H1 (cell line): Measurements from ENCODE around the gene CNOT2. TPM values are rescaled to one million over a fixed set of nuclear protein-coding genes. Genes with fewer than 3 reads are reported as not detected.

Experiments used
- CTCF ChIA-PET: fragments of 300-600 bp; sonication (Branson Sonifier 250); formaldehyde crosslinking; loops from one replicate; lab custom pipeline; 2021; ENCODE audit not compliant: partially characterized antibody; lab: Charles Lee
- POLR2A ChIA-PET: fragments of 300-600 bp; sonication (Branson Sonifier 250); formaldehyde crosslinking; loops from one replicate; lab custom pipeline; 2021; ENCODE audit warnings: inconsistent platforms; ENCODE audit not compliant: partially characterized antibody; lab: Charles Lee
- DNase-seq, 2 experiments: peaks; one replicate each; pipeline versions ENCODE4 v3.0.0 to v3.0.0-alpha.2; 2010 to 2022; ENCODE audit warnings: low spot score in 2 of 2, low read depth in 1 of 2, mixed read lengths in 1 of 2
- FAIRE-seq: peaks from 2 replicates; lab custom pipeline; 2011; peaks lifted over from hg19 to GRCh38; lab: Jason Lieb, UNC
- H2AFZ ChIP-seq: 2 replicates; pipeline ENCODE4 v1.8.1; 2012; ENCODE audit warnings: low read length, inconsistent platforms
- H2AK5ac ChIP-seq: 2 replicates; pipeline ENCODE4 v1.6.1; 2013; ENCODE audit warnings: low read depth, low read length
- H2BK120ac ChIP-seq: replicated peaks from 2 replicates; pipeline ENCODE3; 2013; ENCODE audit warnings: low read depth, low read length, inconsistent platforms
- H2BK12ac ChIP-seq: 2 replicates; pipeline ENCODE4 v1.6.1; 2013; ENCODE audit warnings: low read depth, low read length
- H2BK15ac ChIP-seq: 2 replicates; pipeline ENCODE4 v1.6.1; 2013; ENCODE audit warnings: low read length
- H2BK20ac ChIP-seq: 2 replicates; pipeline ENCODE4 v1.6.1; 2013; ENCODE audit warnings: low read length
- H2BK5ac ChIP-seq: 2 replicates; pipeline ENCODE4 v1.6.1; 2013; ENCODE audit warnings: low read depth, low read length
- H3K14ac ChIP-seq: 2 replicates; pipeline ENCODE4 v1.6.1; 2013; ENCODE audit warnings: inconsistent platforms; ENCODE audit not compliant: insufficient read length
- H3K18ac ChIP-seq: 2 replicates; pipeline ENCODE4 v1.6.1; 2013; ENCODE audit warnings: low read length; ENCODE audit errors: extremely low read depth
- H3K23ac ChIP-seq: 2 replicates; pipeline ENCODE4 v1.6.1; 2013; ENCODE audit warnings: inconsistent platforms; ENCODE audit not compliant: insufficient read length
- H3K23me2 ChIP-seq: 2 replicates; pipeline ENCODE4 v1.6.1; 2013; ENCODE audit warnings: low read depth, low read length
- H3K27ac ChIP-seq: 2 replicates; pipeline ENCODE4 v1.6.1; 2011; ENCODE audit warnings: low read depth, low read length, inconsistent platforms
- H3K27me3 ChIP-seq, 4 experiments: replicated peaks in 1 of 4; 1 replicate in 1 of 4; 2 replicates in 3 of 4; pipeline versions ENCODE4 v1.6.1 to v1.8.1; 2011 to 2013; ENCODE audit warnings: low read length in 3 of 4, mild to moderate bottlenecking in 3 of 4, inconsistent platforms in 2 of 4, mixed read lengths in 2 of 4, moderate library complexity in 1 of 4; ENCODE audit not compliant: control insufficient read depth in 3 of 4, insufficient read depth in 3 of 4; ENCODE audit errors: extremely low read depth in 1 of 4
- H3K36me3 ChIP-seq, 4 experiments: 2 replicates each; pipeline versions ENCODE4 v1.6.1 to v1.8.1; 2011 to 2013; ENCODE audit warnings: mild to moderate bottlenecking in 4 of 4, low read length in 3 of 4, moderate library complexity in 2 of 4, control low read depth in 1 of 4, inconsistent platforms in 1 of 4; ENCODE audit not compliant: insufficient read depth in 4 of 4, control insufficient read depth in 2 of 4
- H3K4ac ChIP-seq: replicated peaks from 2 replicates; pipeline ENCODE3; 2013; ENCODE audit warnings: low read length, low read depth, mixed read lengths, inconsistent platforms; ENCODE audit not compliant: insufficient read length
- H3K4me1 ChIP-seq, 4 experiments: replicated peaks in 1 of 4; 1 replicate in 1 of 4; 2 replicates in 3 of 4; pipeline versions ENCODE4 v1.6.1 to v1.8.1; 2011 to 2013; ENCODE audit warnings: low read length in 3 of 4, inconsistent platforms in 2 of 4, mixed read lengths in 1 of 4; ENCODE audit not compliant: insufficient read depth in 4 of 4, control insufficient read depth in 3 of 4
- H3K4me2 ChIP-seq, 2 experiments: 2 replicates each; pipeline versions ENCODE4 v1.6.1 to v1.8.1; 2011 to 2013; ENCODE audit warnings: low read depth in 2 of 2, low read length in 2 of 2, control low read depth in 1 of 2, inconsistent platforms in 1 of 2, mild to moderate bottlenecking in 1 of 2; ENCODE audit not compliant: insufficient read depth in 1 of 2
- H3K4me3 ChIP-seq, 4 experiments: fragments of 200-600, 300-600 bp in 1 of 4; sonication (generic), shearing (Covaris generic), sonication (Bioruptor Twin) in 1 of 4; 2 replicates each; pipeline versions ENCODE4 v1.5.1 to v1.8.1; 2011 to 2016; ENCODE audit warnings: low read length in 4 of 4, low read depth in 3 of 4, control low read depth in 2 of 4, inconsistent platforms in 2 of 4, mild to moderate bottlenecking in 2 of 4, mixed read lengths in 1 of 4, moderate library complexity in 1 of 4; ENCODE audit not compliant: insufficient read depth in 2 of 4; ENCODE audit errors: extremely low read depth in 1 of 4
- H3K56ac ChIP-seq: replicated peaks from 2 replicates; pipeline ENCODE3; 2013; ENCODE audit warnings: low read depth, mild to moderate bottlenecking, mixed read lengths, low read length, inconsistent platforms; ENCODE audit not compliant: insufficient read length
- H3K79me1 ChIP-seq: 2 replicates; pipeline ENCODE4 v1.6.1; 2013; ENCODE audit warnings: low read depth, low read length, control low read depth
- H3K79me2 ChIP-seq, 2 experiments: 2 replicates each; pipeline versions ENCODE4 v1.6.1 to v1.8.1; 2012 to 2013; ENCODE audit warnings: low read length in 2 of 2, mild to moderate bottlenecking in 2 of 2, inconsistent platforms in 1 of 2; ENCODE audit not compliant: insufficient read depth in 2 of 2, control insufficient read depth in 1 of 2
- H3K9ac ChIP-seq, 4 experiments: replicated peaks in 1 of 4; 1 replicate in 1 of 4; 2 replicates in 3 of 4; pipeline versions ENCODE4 v1.6.1 to v1.8.1; 2011 to 2013; ENCODE audit warnings: low read depth in 3 of 4, low read length in 3 of 4, control low read depth in 2 of 4, mild to moderate bottlenecking in 2 of 4, moderate library complexity in 2 of 4, inconsistent platforms in 1 of 4; ENCODE audit errors: extremely low read depth in 1 of 4
- H3K9me3 ChIP-seq, 2 experiments: 2 replicates each; pipeline versions ENCODE4 v1.6.1 to v1.8.1; 2012 to 2013; ENCODE audit warnings: mild to moderate bottlenecking in 2 of 2, moderate library complexity in 2 of 2, control low read depth in 1 of 2, inconsistent platforms in 1 of 2, low read depth in 1 of 2, low read length in 1 of 2, mixed read lengths in 1 of 2; ENCODE audit not compliant: insufficient read depth in 2 of 2
- H4K20me1 ChIP-seq, 2 experiments: replicated peaks in 1 of 2; 2 replicates each; pipeline versions ENCODE3 to v1.8.1; 2011 to 2013; ENCODE audit warnings: inconsistent platforms in 2 of 2, low read length in 2 of 2, mild to moderate bottlenecking in 1 of 2; ENCODE audit not compliant: insufficient read depth in 2 of 2, control insufficient read depth in 1 of 2
- H4K5ac ChIP-seq: 2 replicates; pipeline ENCODE4 v1.6.1; 2013; ENCODE audit warnings: low read length, low read depth, mixed read lengths, inconsistent platforms; ENCODE audit not compliant: insufficient read length
- H4K8ac ChIP-seq: 2 replicates; pipeline ENCODE4 v1.8.0; 2013; ENCODE audit warnings: mild to moderate bottlenecking, moderate library complexity, low read length, inconsistent platforms; ENCODE audit not compliant: insufficient read depth; ENCODE audit errors: extremely low read depth
- H4K91ac ChIP-seq: replicated peaks from 2 replicates; pipeline ENCODE3; 2013; ENCODE audit warnings: low read length, mixed read lengths, inconsistent platforms; ENCODE audit not compliant: insufficient read length
- ATF2 ChIP-seq: IDR thresholded peaks from 2 replicates; pipeline ENCODE4 v1.6.1; 2012; ENCODE audit warnings: low read length, inconsistent platforms
- POLR2A ChIP-seq, 2 experiments: IDR thresholded peaks; 1 replicate in 1 of 2; 2 replicates in 1 of 2; pipeline ENCODE4 v1.6.1; 2011; ENCODE audit warnings: low read depth in 2 of 2, low read length in 2 of 2, mild to moderate bottlenecking in 2 of 2; ENCODE audit errors: control extremely low read depth in 1 of 2
- WGBS, 2 experiments: shearing (Covaris generic) in 1 of 2; methylation state at CpG; one replicate each; pipeline versions ENCODE4 v1.1.6 to v1.1.7; 2013 to 2015; ENCODE audit warnings: low lambda C conversion rate in 2 of 2, mixed read lengths in 2 of 2, inconsistent platforms in 1 of 2, low coverage in 1 of 2, missing lambda C conversion rate in 1 of 2; ENCODE audit not compliant: insufficient replicate concordance in 2 of 2, insufficient coverage in 1 of 2, insufficient read length in 1 of 2; ENCODE audit errors: extremely low coverage in 1 of 2, missing lambda C conversion rate in 1 of 2; 5-methylcytosine and 5-hydroxymethylcytosine counted together
- polyA plus RNA-seq, 7 experiments: library from polyadenylated mRNA; depleted of rRNA in 3 of 7; stranded (reverse) in 5 of 7; unstranded in 2 of 7; fragments of >200 nt in 5 of 7; fragments of 200-250 nt in 2 of 7; gene quantifications; 1 replicate in 5 of 7; 2 replicates in 1 of 7; 4 replicates in 1 of 7; pipeline versions ENCODE4 v1.2.1 to v1.2.3, GENCODE V29; 2011 to 2013; ENCODE audit warnings: missing spikeins in 2 of 7, mixed read lengths in 2 of 7
- total RNA-seq: library from RNA; stranded (reverse); fragmentation: NEBNext Ultra II Directional; extraction: Animal tissue kit (Norgen Biotek cat#: 25700); gene quantifications from 2 replicates; pipeline ENCODE4 v1.2.1, GENCODE V29; 2021

CNOT2 gene
- total and polyA plus RNA-seq, 2 of the 8 experiments (the other 6 are each of a cell fraction or from before 2014, with no cell fraction given) = 61.2 to 64.8 TPM

DNA sequence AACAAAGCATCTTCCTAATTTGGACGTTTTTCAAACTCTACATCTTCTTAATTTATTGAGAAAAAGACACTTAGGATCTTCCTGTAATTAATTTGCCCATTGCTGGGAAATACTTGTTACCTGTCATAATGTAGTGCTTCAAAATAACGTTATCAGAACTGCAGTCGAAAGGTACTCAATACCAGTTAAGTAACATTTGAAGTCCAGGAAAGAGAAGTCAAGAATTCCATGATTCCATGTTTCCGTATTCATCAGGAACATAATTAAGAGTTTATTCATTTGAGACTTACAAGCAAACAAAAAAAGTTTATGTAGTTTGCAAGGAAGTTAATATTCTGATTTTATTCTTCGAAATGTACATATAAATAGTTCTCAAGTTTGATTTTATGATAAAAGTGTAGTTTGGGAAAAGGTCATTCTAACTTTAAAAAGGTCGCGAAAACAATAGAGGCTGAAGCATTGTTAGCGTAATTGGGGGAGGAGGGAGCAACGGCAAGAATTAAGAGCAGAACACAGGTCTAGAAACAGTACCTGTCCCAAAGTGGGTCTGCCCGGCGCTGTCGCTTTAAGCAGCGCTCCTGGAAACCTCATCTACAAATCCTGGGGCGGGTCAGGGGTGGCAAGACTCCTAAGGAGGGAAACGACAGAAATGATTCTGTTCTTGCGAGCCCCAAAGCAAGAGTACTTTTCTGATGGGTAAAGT is 121.6 kb downstream of the CNOT2 start:
- H3K9ac ChIP-seq = 0 out of 7 replicates have a peak overlapping the region, but pooled peaks of 1 of the 4 experiments have one; percentile 16
- no peak overlapping the region for H4K91ac ChIP-seq
- DNase-seq (no peak), FAIRE-seq (peak; percentile 45)
- H3K56ac ChIP-seq = no peak overlapping the region
- no peak overlapping the region for H2BK12ac ChIP-seq
- H2AK5ac ChIP-seq = no peak overlapping the region
- no peak overlapping the region for H3K14ac ChIP-seq
- CTCF ChIA-PET = no interaction called here
- H2BK120ac ChIP-seq = no peak overlapping the region
- peaks cover 0 to 19% of the 10 kb centered on the region in 2 experiments; a peak in 2 of 4 replicates for H3K79me2 ChIP-seq
- H3K4me3 ChIP-seq = peak overlapping the region; percentile 64 to 87 (median 78)
- H3K4me2 ChIP-seq = peak overlapping the region; percentile 97
- H2BK20ac ChIP-seq = 0 out of 2 replicates have a peak overlapping the region, but pooled peaks have one; percentile 51
- H3K9me3 ChIP-seq = no peaks in the 10 kb centered on the region
- peaks cover 0 to 7% (median 4%) of the 10 kb centered on the region in 4 experiments; a peak in 4 of 7 replicates for H3K4me1 ChIP-seq
- POLR2A ChIA-PET = interaction anchor here (0.8 to 2.6 kb wide), 4 partner anchors 9 to 468 kb away, joined by 3 to 11 read pairs (median 4); no protein-coding TSS in a partner anchor
- 26% methylated on average over 16 of the region's 16 CpGs; no CpG with 5 or more reads in 1 of the 2 experiments for WGBS, 2 experiments
- H3K23me2 ChIP-seq = peaks cover 16% of the 10 kb centered on the region
- H3K36me3 ChIP-seq = no peaks in the 10 kb centered on the region
- no peaks in the 10 kb centered on the region for H4K20me1 ChIP-seq
- no peak overlapping the region for H4K5ac ChIP-seq
- peak overlapping the region; percentile 85 for H2AFZ ChIP-seq
- 0 out of 2 replicates have a peak, but pooled peaks cover 2% of the 10 kb centered on the region for H3K79me1 ChIP-seq
- no peak overlapping the region for H3K23ac ChIP-seq
- H3K18ac ChIP-seq = no peak overlapping the region; the same call in 1 of the 2 replicates
- H3K27ac ChIP-seq = no peak overlapping the region
- H2BK5ac ChIP-seq = 0 out of 2 replicates have a peak overlapping the region, but pooled peaks have one; percentile 58
- no peak overlapping the region for H3K4ac ChIP-seq
- H4K8ac ChIP-seq = no peak overlapping the region
- H2BK15ac ChIP-seq = no peak overlapping the region
- peaks cover 0 to 7% (median 0%) of the 10 kb centered on the region in 4 experiments; a peak in 2 of 7 replicates for H3K27me3 ChIP-seq
- TF ChIP-seq POLR2A (IDR thresholded peaks at IDR 0.05; ENCODE audit: control extremely low read depth in 1 of 2, low read depth in 2 of 2, low read length in 2 of 2) (0 out of 3 replicates have a peak, but pooled peaks of 1 of the 2 experiments have one; percentile 30), ATF2 (no peak)
